A673 (cell line): Measurements from ENCODE around the gene EVX2. TPM values are rescaled to one million over a fixed set of nuclear protein-coding genes. Genes with fewer than 3 reads are reported as not detected.

Experiments used
- BruUV-seq: library from RNA; stranded (reverse); fragments of 400-500 nt; replicated peaks from 2 replicates; lab custom pipeline; 2021; lab: Mats Ljungman, UMichigan
- CTCF ChIA-PET: fragments of 300-600 bp; sonication (Branson Sonifier 250); formaldehyde crosslinking; loops from one replicate; lab custom pipeline; 2022; ENCODE audit warnings: antibody characterized with exemption; lab: Charles Lee
- POLR2A ChIA-PET: fragments of 300-600 bp; sonication (Branson Sonifier 250); formaldehyde crosslinking; loops from one replicate; lab custom pipeline; 2022; ENCODE audit warnings: antibody characterized with exemption; ENCODE audit not compliant: low non-redundant PET; lab: Charles Lee
- DNase-seq: peaks from one replicate; pipeline ENCODE4 v3.0.0-alpha.2; 2015; ENCODE audit warnings: low spot score
- H3K27ac ChIP-seq: fragments of 200-600 bp; sonication (generic); 2 replicates; pipeline ENCODE4 v1.5.1; 2016; ENCODE audit warnings: mixed run types, low read depth, mild to moderate bottlenecking, mixed read lengths, antibody characterized with exemption, low read length; ENCODE audit not compliant: poor library complexity, severe bottlenecking
- H3K27me3 ChIP-seq: fragments of 200-600 bp; sonication (generic); replicated peaks from 2 replicates; pipeline ENCODE4 v1.6.1; 2017; ENCODE audit warnings: mixed run types, low read depth, mild to moderate bottlenecking, mixed read lengths, antibody characterized with exemption, low read length; ENCODE audit not compliant: insufficient read depth, poor library complexity
- H3K36me3 ChIP-seq: fragments of 200-600 bp; sonication (generic); 2 replicates; pipeline ENCODE4 v1.6.1; 2016; ENCODE audit warnings: mixed run types, mild to moderate bottlenecking, mixed read lengths, antibody characterized with exemption, low read length; ENCODE audit not compliant: insufficient read depth, poor library complexity, severe bottlenecking
- H3K4me1 ChIP-seq: fragments of 200-600 bp; sonication (generic); 2 replicates; pipeline ENCODE4 v1.6.1; 2017; ENCODE audit warnings: mixed run types, mild to moderate bottlenecking, mixed read lengths, antibody characterized with exemption, low read length; ENCODE audit not compliant: insufficient read depth, poor library complexity, severe bottlenecking
- H3K4me3 ChIP-seq: fragments of 200-600 bp; sonication (generic); 2 replicates; pipeline ENCODE4 v1.5.1; 2016; ENCODE audit warnings: low read depth, mixed run types, mild to moderate bottlenecking, mixed read lengths, low read length; ENCODE audit not compliant: poor library complexity, severe bottlenecking
- H3K9me3 ChIP-seq: fragments of 200-600 bp; sonication (generic); 2 replicates; pipeline ENCODE4 v1.6.1; 2016; ENCODE audit warnings: mixed run types, low read depth, mild to moderate bottlenecking, mixed read lengths, antibody characterized with exemption, low read length; ENCODE audit not compliant: poor library complexity, severe bottlenecking
- CTCF ChIP-seq: fragments of 300-800, 200-600 bp; sonication (generic); conservative IDR thresholded peaks from 2 replicates; pipeline ENCODE4 v1.5.1; 2017; ENCODE audit warnings: low read depth, mild to moderate bottlenecking, antibody characterized with exemption, low read length, moderate library complexity, mixed read lengths
- EZH2 ChIP-seq: fragments of 200-600 bp; sonication (generic); IDR thresholded peaks from 2 replicates; pipeline ENCODE4 v1.6.1; 2017; ENCODE audit warnings: borderline replicate concordance, low read depth, mild to moderate bottlenecking, mixed read lengths, antibody characterized with exemption, low read length; ENCODE audit not compliant: poor library complexity, severe bottlenecking
- intact Hi-C: fragments of 100-400 bp; cut with micrococcal nuclease; formaldehyde crosslinking; loops from one replicate; pipeline ENCODE4 v1.10.0; 2022; ENCODE audit not compliant: unreplicated experiment
- total RNA-seq: library from RNA; stranded (reverse); gene quantifications from 2 replicates; pipeline ENCODE4 v1.2.3, GENCODE V29; 2021

The EVX2 gene
- total RNA-seq, 1 experiment from 2014 or later = 0.41 TPM

- peak overlapping the region; percentile 87 for H3K27ac ChIP-seq
- H3K4me3 ChIP-seq = peak overlapping the region; percentile 68
- H3K9me3 ChIP-seq = no peaks in the 10 kb centered on the region
- DNase-seq = no peak
- ChIA-PET CTCF (interaction anchor here (0.9 to 2.4 kb wide), 7 partner anchors 9 to 846 kb away, joined by 3 to 18 read pairs (median 4); no protein-coding TSS in a partner anchor), POLR2A (interaction anchor here (0.8 kb wide), 1 partner anchor 9 kb away, joined by 5 read pairs; no protein-coding TSS in a partner anchor)
- H3K27me3 ChIP-seq = no peaks in the 10 kb centered on the region
- H3K36me3 ChIP-seq = peaks cover 7% of the 10 kb centered on the region
- TF ChIP-seq CTCF (no peak), EZH2 (no peak)
- BruUV-seq = no TSS peak
- intact Hi-C loops = loop anchor here (1.0 to 10.0 kb wide), 4 partner anchors 847 to 1396 kb away; partner anchors contain the start of gene CHN1
- peaks cover 48% of the 10 kb centered on the region for H3K4me1 ChIP-seq
These were observed 14.1 kb upstream of the EVX2 start for GRCh38 chr2:176097820-176098365.

GRCh38 chr2:176096986-176097819 lies 13.4 kb upstream of the EVX2 start:
- peak overlapping the region; percentile 87 for H3K27ac ChIP-seq
- ChIA-PET POLR2A (interaction anchor here (0.5 to 0.8 kb wide), 2 partner anchors 9 kb away, joined by 3 to 5 read pairs; no protein-coding TSS in a partner anchor), CTCF (interaction anchor here (0.6 to 2.4 kb wide), 10 partner anchors 7 to 1348 kb away, joined by 3 to 18 read pairs (median 4); no protein-coding TSS in a partner anchor)
- TF ChIP-seq EZH2 (no peak), CTCF (peak; percentile 93)
- peak; percentile 95 for DNase-seq
- H3K27me3 ChIP-seq = no peaks in the 10 kb centered on the region
- peaks cover 41% of the 10 kb centered on the region for H3K4me1 ChIP-seq
- H3K36me3 ChIP-seq = peaks cover 7% of the 10 kb centered on the region
- H3K9me3 ChIP-seq = no peaks in the 10 kb centered on the region
- intact Hi-C loops = loop anchor here (1.0 to 10.0 kb wide), 4 partner anchors 846 to 1395 kb away; partner anchors contain the start of gene CHN1
- BruUV-seq = no TSS peak
- H3K4me3 ChIP-seq = peak overlapping the region; percentile 68

GRCh38 chr2:176096243-176096985 lies 12.7 kb upstream of the EVX2 start:
- H3K27ac ChIP-seq = peak overlapping the region; percentile 87
- H3K4me3 ChIP-seq = peak overlapping the region; percentile 68
- TF ChIP-seq EZH2 (no peak), CTCF (no peak)
- no peaks in the 10 kb centered on the region for H3K27me3 ChIP-seq
- intact Hi-C loops = loop anchor here (5.0 to 10.0 kb wide), 3 partner anchors 1064 to 1394 kb away; partner anchors contain the start of gene CHN1
- CTCF ChIA-PET = interaction anchor here (0.6 to 2.4 kb wide), 7 partner anchors 8 to 1348 kb away, joined by 3 to 18 read pairs (median 4); no protein-coding TSS in a partner anchor
- TSS peak; percentile 44 for BruUV-seq
- peak; percentile 64 for DNase-seq
- peaks cover 33% of the 10 kb centered on the region for H3K4me1 ChIP-seq
- POLR2A ChIA-PET = interaction anchor here (0.5 kb wide), 1 partner anchor 10 kb away, joined by 3 read pairs; no protein-coding TSS in a partner anchor
- H3K9me3 ChIP-seq = no peaks in the 10 kb centered on the region
- H3K36me3 ChIP-seq = peaks cover 7% of the 10 kb centered on the region
